Lung (tissue), 12 donors: ENCODE results near the gene MSL2. TPM values are rescaled to one million over a fixed set of nuclear protein-coding genes. Genes with fewer than 3 reads are reported as not detected.
"Not testable (repeated sequence)": the region's sequence is repeated elsewhere in the genome, so short reads cannot be mapped to it uniquely, and the experiment has no call there.

Source experiments
- ATAC-seq: fragments of 200-7000 bp; cut with Tn5 transposase; one replicate; pipeline ENCODE4 v1.9.1; 2020; ENCODE audit warnings: moderate number of reproducible peaks; ENCODE audit not compliant: insufficient read depth, low FRiP score
- DNase-seq, 3 donors: peaks; one replicate each; pipeline ENCODE4 v3.0.0-alpha.2; 2013 to 2017
- H3K27ac ChIP-seq, 2 donors: one replicate each; pipeline ENCODE4 v1.5.1; 2013; ENCODE audit warnings: mild to moderate bottlenecking in 2 of 2, moderate library complexity in 2 of 2, control low read depth in 1 of 2, inconsistent platforms in 1 of 2, low read depth in 1 of 2, low read length in 1 of 2
- H3K27me3 ChIP-seq, 3 donors: one replicate each; pipeline ENCODE4 v1.5.1; 2013; ENCODE audit warnings: low read length in 2 of 3; ENCODE audit not compliant: control insufficient read depth in 3 of 3, insufficient read depth in 3 of 3
- H3K36me3 ChIP-seq, 4 donors: one replicate each; pipeline ENCODE4 v1.5.1; 2013; ENCODE audit warnings: low read length in 4 of 4, mild to moderate bottlenecking in 1 of 4, moderate library complexity in 1 of 4; ENCODE audit not compliant: control insufficient read depth in 4 of 4, insufficient read depth in 4 of 4
- H3K4me1 ChIP-seq, 5 donors: one replicate each; pipeline ENCODE4 v1.5.1; 2013; ENCODE audit warnings: low read length in 5 of 5, mild to moderate bottlenecking in 2 of 5, moderate library complexity in 1 of 5; ENCODE audit not compliant: control insufficient read depth in 5 of 5, insufficient read depth in 5 of 5
- H3K4me3 ChIP-seq: one replicate; pipeline ENCODE4 v1.5.1; 2013; ENCODE audit warnings: mild to moderate bottlenecking, control low read depth, moderate library complexity
- H3K9ac ChIP-seq, 2 donors: one replicate each; pipeline ENCODE4 v1.5.1; 2013; ENCODE audit warnings: low read length in 2 of 2, control low read depth in 1 of 2; ENCODE audit not compliant: insufficient read depth in 1 of 2
- H3K9me3 ChIP-seq, 4 donors: one replicate each; pipeline ENCODE4 v1.5.1; 2013; ENCODE audit warnings: low read length in 3 of 4, mild to moderate bottlenecking in 1 of 4, moderate library complexity in 1 of 4; ENCODE audit not compliant: control insufficient read depth in 4 of 4, insufficient read depth in 3 of 4
- CTCF ChIP-seq: IDR thresholded peaks from 2 replicates; pipeline ENCODE4 v1.5.1; 2012; ENCODE audit warnings: mild to moderate bottlenecking; ENCODE audit errors: control extremely low read depth, extremely low read depth
- WGBS, 2 donors: extraction: QIAGEN DNeasy Blood & Tissue Kit; methylation state at CpG; one replicate each; pipeline ENCODE4 v1.1.7; 2013; 5-methylcytosine and 5-hydroxymethylcytosine counted together
- polyA plus RNA-seq, 2 donors: library from polyadenylated mRNA; stranded (reverse); fragments of 200-250 nt; gene quantifications; one replicate each; pipeline ENCODE4 v1.2.1, GENCODE V29; 2013
- total RNA-seq, 2 donors: library from RNA; depleted of rRNA in 1 of 2; stranded (reverse); fragments of >200 nt in 1 of 2; gene quantifications; one replicate each; pipeline ENCODE4 v1.2.1, GENCODE V29; 2014 to 2021
- donor health status: control.
- donor health status: control.
- donor health status: Bipolar disorder and iron deficiency.
- donor health status: healthy.
- donor health status: DM: yes; HTN: yes; CAD: no.

MSL2 gene
- total and polyA plus RNA-seq, 4 donors = 5.4 to 44.0 (median 20.1) TPM

GRCh38 chr3:136149667-136150066 lies 46.5 kb downstream of the MSL2 start:
- 70 to 77% methylated on average over 3 of the region's 3 CpGs for WGBS, 2 donors
- ATAC-seq = no peak

GRCh38 chr3:136146981-136147729 lies 49.0 kb downstream of the MSL2 start:
- Histone ChIP-seq H3K9me3 (no peaks in the 10 kb centered on the region), H3K27ac (no peak overlapping the region), H3K4me3 (no peak overlapping the region), H3K9ac (no peak overlapping the region), H3K4me1 (peaks cover 0 to 22% (median 2%) of the 10 kb centered on the region in 5 donors), H3K27me3 (no peaks in the 10 kb centered on the region), H3K36me3 (peaks cover 7 to 22% (median 16%) of the 10 kb centered on the region in 4 donors)
- DNase-seq = no peak
- ATAC-seq = no peak
- WGBS, 2 donors = 90 to 94% methylated on average over 6 of the region's 6 CpGs
- TF ChIP-seq CTCF = no peak

More at GRCh38 chr3:136149667-136150066, 46.5 kb downstream of the MSL2 start:
- TF ChIP-seq CTCF = no peak
- Histone ChIP-seq H3K4me1 (peaks cover 0 to 15% (median 0%) of the 10 kb centered on the region in 5 donors), H3K9ac (no peak overlapping the region), H3K4me3 (no peak overlapping the region), H3K36me3 (peaks cover 7 to 25% (median 15%) of the 10 kb centered on the region in 4 donors), H3K27ac (no peak overlapping the region), H3K9me3 (no peaks in the 10 kb centered on the region), H3K27me3 (no peaks in the 10 kb centered on the region)
- DNase-seq = no peak

- not testable (repeated sequence) for ATAC-seq, H3K9me3 ChIP-seq
Measured at GRCh38 chr3:136144397-136144796, 51.7 kb downstream of the MSL2 start.

GRCh38 chr3:136142592-136142991 lies 53.5 kb downstream of the MSL2 start:
- 63 to 77% methylated on average over 3 of the region's 3 CpGs for WGBS, 2 donors
- Histone ChIP-seq H3K4me1 (peaks cover 0 to 10% (median 3%) of the 10 kb centered on the region in 5 donors), H3K4me3 (no peak overlapping the region), H3K9ac (no peak overlapping the region), H3K27me3 (no peaks in the 10 kb centered on the region), H3K9me3 (no peaks in the 10 kb centered on the region), H3K36me3 (peaks cover 0 to 11% (median 4%) of the 10 kb centered on the region in 4 donors), H3K27ac (peak overlapping the region in 1 of 2 donors; percentile 71)
- peak; percentile 73 for ATAC-seq
- peak in 2 of 3 donors; percentile 28 to 50 for DNase-seq
- no peak for TF ChIP-seq CTCF

More at GRCh38 chr3:136144397-136144796, 51.7 kb downstream of the MSL2 start:
- H3K9ac ChIP-seq, H3K27ac ChIP-seq, DNase-seq, H3K27me3 ChIP-seq, H3K4me3 ChIP-seq, H3K36me3 ChIP-seq: not testable (repeated sequence)
- WGBS, 2 donors = 88 to 92% methylated on average over 4 of the region's 4 CpGs
- H3K4me1 ChIP-seq = peaks cover 0 to 10% (median 3%) of the 10 kb centered on the region in 5 donors
